Measurements from ENCODE around the gene RBP2.
"Not testable (repeated sequence)": the region's sequence is repeated elsewhere in the genome, so short reads cannot be mapped to it uniquely, and the experiment has no call there.

GRCh38 chr3:139412891-139413290 lies 63.4 kb downstream of the RBP2 start:
- not testable (repeated sequence) for TF ChIP-seq CTCF (IDR thresholded peaks at IDR 0.05; ENCODE audit: poor library complexity, severe bottlenecking); EZH2 (IDR thresholded peaks at IDR 0.05; ENCODE audit: borderline replicate concordance, insufficient read depth, low read length, poor library complexity, severe bottlenecking); POLR2AphosphoS5 (IDR thresholded peaks at IDR 0.05); EP300 (conservative IDR thresholded peaks at IDR 0.05; ENCODE audit: poor library complexity, severe bottlenecking); TAF1 (IDR thresholded peaks at IDR 0.05; ENCODE audit: low read depth); REST (IDR thresholded peaks at IDR 0.05; ENCODE audit: borderline replicate concordance)
